Stomach (tissue), 9 donors: ENCODE data around the gene TGFBR3L. TPM values are rescaled to one million over a fixed set of nuclear protein-coding genes. Genes with fewer than 3 reads are reported as not detected.

Experiments
- DNase-seq, 2 donors: peaks; one replicate each; pipeline versions ENCODE4 v3.0.0 to v3.0.0-alpha.2; 2013 to 2019
- H3K27ac ChIP-seq, 5 donors: fragments of 200-600 bp in 4 of 5; sonication (generic) in 4 of 5; one replicate each; pipeline ENCODE4 v1.5.1; 2013 to 2019; ENCODE audit warnings: mild to moderate bottlenecking in 1 of 5, moderate library complexity in 1 of 5
- H3K27me3 ChIP-seq, 3 donors: fragments of 200-600 bp; sonication (generic); one replicate each; pipeline ENCODE4 v1.5.1; 2017 to 2019; ENCODE audit warnings: mixed run types in 1 of 3
- H3K36me3 ChIP-seq, 4 donors: fragments of 200-600 bp; sonication (generic); 1 replicate in 3 of 4; 2 replicates in 1 of 4; pipeline ENCODE4 v1.5.1; 2016 to 2019
- H3K4me1 ChIP-seq, 4 donors: fragments of 200-600 bp; sonication (generic); one replicate each; pipeline ENCODE4 v1.5.1; 2016 to 2019
- H3K4me3 ChIP-seq, 4 donors: fragments of 200-600 bp; sonication (generic) in 3 of 4; one replicate each; pipeline ENCODE4 v1.5.1; 2016 to 2019; ENCODE audit warnings: mild to moderate bottlenecking in 1 of 4
- H3K9me3 ChIP-seq, 4 donors: fragments of 200-600 bp; sonication (generic); one replicate each; pipeline ENCODE4 v1.5.1; 2016 to 2019
- CTCF ChIP-seq, 7 experiments: fragments of 450-650 bp in 4 of 7; fragments of 200-600 bp in 3 of 7; sonication (generic) in 3 of 7; IDR thresholded peaks; one replicate each; pipeline ENCODE4 v1.5.1; 2016 to 2019; ENCODE audit warnings: antibody characterized with exemption in 7 of 7, control low read depth in 2 of 7, mild to moderate bottlenecking in 1 of 7
- EP300 ChIP-seq: sonication (generic); formaldehyde crosslinking; IDR thresholded peaks from one replicate; pipeline ENCODE4 v1.6.1; 2017; ENCODE audit warnings: antibody characterized with exemption
- POLR2A ChIP-seq, 4 donors: fragments of 450-650 bp; IDR thresholded peaks; one replicate each; pipeline ENCODE4 v1.6.1; 2016; ENCODE audit warnings: antibody characterized with exemption in 4 of 4, control low read depth in 2 of 4, mild to moderate bottlenecking in 1 of 4, moderate library complexity in 1 of 4
- POLR2AphosphoS5 ChIP-seq, 3 donors: sonication (generic); formaldehyde crosslinking; IDR thresholded peaks; one replicate each; pipeline ENCODE4 v1.6.1; 2016; ENCODE audit warnings: antibody characterized with exemption in 3 of 3
- WGBS, 5 donors: extraction: QIAGEN DNeasy Blood & Tissue Kit in 3 of 5; methylation state at CpG; one replicate each; pipeline versions ENCODE4 v1.1.5 to v1.1.7; 2013 to 2018; 5-methylcytosine and 5-hydroxymethylcytosine counted together
- intact Hi-C: fragments of 100-400 bp; cut with DNase I; formaldehyde crosslinking; loops from one replicate; pipeline ENCODE4 v1.15.1; 2023; ENCODE audit warnings: low total_unique reads
- polyA plus RNA-seq, 3 donors: library from polyadenylated mRNA; stranded (reverse); fragments of 200-250 nt; gene quantifications; one replicate each; pipeline ENCODE4 v1.2.3, GENCODE V29; 2013
- total RNA-seq, 5 donors: library from RNA; depleted of rRNA; stranded (reverse); fragments of >200 nt; gene quantifications; one replicate each; pipeline versions ENCODE4 v1.1.0 to v1.2.3, GENCODE V29; 2014 to 2016
- donor health status: healthy with polysubstance abuse.
- donor health status: Bipolar disorder and iron deficiency.
- donor health status: healthy.

Gene TGFBR3L
- total and polyA plus RNA-seq, 8 donors: 1.5 TPM; not detected in 7

GRCh38 chr19:7918615-7919421 is 4.2 kb downstream of the TGFBR3L start:
- TF ChIP-seq POLR2A (IDR thresholded peaks at IDR 0.05): no peak
- no peak for TF ChIP-seq EP300
- no peak for TF ChIP-seq POLR2AphosphoS5 (IDR thresholded peaks at IDR 0.05)
- TF ChIP-seq CTCF (IDR thresholded peaks at IDR 0.05): no peak
- Histone ChIP-seq H3K27me3 (peaks cover 12 to 60% (median 52%) of the 10 kb centered on the region in 3 donors), H3K4me1 (peaks cover 50 to 84% (median 62%) of the 10 kb centered on the region in 4 donors), H3K36me3 (peaks cover 13 to 20% (median 16%) of the 10 kb centered on the region in 4 donors), H3K4me3 (peak overlapping the region in 1 of 4 donors; percentile 79), H3K27ac (no peak overlapping the region), H3K9me3 (no peaks in the 10 kb centered on the region)
- 36 to 52% (median 40%) methylated on average over 35 to 42 of the region's 42 CpGs for WGBS, 5 donors
- DNase-seq: peak in 1 of 2 donors; percentile 44
- intact Hi-C loops: no loop called here

GRCh38 chr19:7919610-7920518 is 5.2 kb downstream of the TGFBR3L start, which contains the start of gene SNAPC2:
TSS of gene SNAPC2 (plus strand) at chr19:7920338. CDS start at chr19:7920367, 29 bp downstream.
- H3K27ac ChIP-seq: peak within 1 kb of the TSS; percentile 89 to 97 (median 94)
- H3K36me3 ChIP-seq: peaks cover 13 to 20% (median 16%) of the 10 kb centered on the region in 4 donors
- peak within 1 kb of the TSS; percentile 69 to 83 (median 76) for H3K4me3 ChIP-seq
- H3K9me3 ChIP-seq: no peaks in the 10 kb centered on the region
- peak; percentile 98 for DNase-seq
- intact Hi-C loops: loop anchor here (10.0 kb wide), 1 partner anchor 65 kb away; no protein-coding TSS in a partner anchor
- H3K4me1 ChIP-seq: peaks cover 54 to 91% (median 70%) of the 10 kb centered on the region in 4 donors
- H3K27me3 ChIP-seq: peaks cover 12 to 52% (median 46%) of the 10 kb centered on the region in 3 donors
- TF ChIP-seq POLR2AphosphoS5 (IDR thresholded peaks at IDR 0.05) (peak; percentile 81 to 96 (median 88)), CTCF (IDR thresholded peaks at IDR 0.05) (no peak), POLR2A (IDR thresholded peaks at IDR 0.05) (no peak), EP300 (no peak)
- 4 to 12% (median 6%) methylated on average over 34 to 62 of the region's 62 CpGs for WGBS, 5 donors

GRCh38 chr19:7920519-7921301 is 6.1 kb downstream of the TGFBR3L start:
- peak overlapping the region; percentile 69 to 83 (median 76) for H3K4me3 ChIP-seq
- peaks cover 12 to 52% (median 46%) of the 10 kb centered on the region in 3 donors for H3K27me3 ChIP-seq
- H3K4me1 ChIP-seq: peaks cover 63 to 91% (median 76%) of the 10 kb centered on the region in 4 donors
- WGBS, 5 donors: 1 to 3% (median 2%) methylated on average over 43 to 62 of the region's 62 CpGs
- no peaks in the 10 kb centered on the region for H3K9me3 ChIP-seq
- peak; percentile 99 to 100 for DNase-seq
- H3K36me3 ChIP-seq: peaks cover 13 to 20% (median 16%) of the 10 kb centered on the region in 4 donors
- peak overlapping the region; percentile 89 to 97 (median 94) for H3K27ac ChIP-seq
- TF ChIP-seq EP300 (no peak), POLR2A (IDR thresholded peaks at IDR 0.05) (no peak), CTCF (IDR thresholded peaks at IDR 0.05) (no peak), POLR2AphosphoS5 (IDR thresholded peaks at IDR 0.05) (peak; percentile 41 to 65 (median 53))
- intact Hi-C loops: loop anchor here (10.0 kb wide), 1 partner anchor 66 kb away; no protein-coding TSS in a partner anchor
